C4-2B (cell line): ENCODE data around the gene CHCHD3.

ENCODE experiments used
- ZFX ChIP-seq: fragments of 450-650 bp; IDR thresholded peaks from 2 replicates; pipeline ENCODE4 v1.6.1; 2017
- TF ChIP-seq, protein P1 (sequence below): fragments of 450-650 bp; conservative IDR thresholded peaks from 2 replicates; pipeline ENCODE4 v1.5.1; 2017; ENCODE audit warnings: mild to moderate bottlenecking

DNA sequence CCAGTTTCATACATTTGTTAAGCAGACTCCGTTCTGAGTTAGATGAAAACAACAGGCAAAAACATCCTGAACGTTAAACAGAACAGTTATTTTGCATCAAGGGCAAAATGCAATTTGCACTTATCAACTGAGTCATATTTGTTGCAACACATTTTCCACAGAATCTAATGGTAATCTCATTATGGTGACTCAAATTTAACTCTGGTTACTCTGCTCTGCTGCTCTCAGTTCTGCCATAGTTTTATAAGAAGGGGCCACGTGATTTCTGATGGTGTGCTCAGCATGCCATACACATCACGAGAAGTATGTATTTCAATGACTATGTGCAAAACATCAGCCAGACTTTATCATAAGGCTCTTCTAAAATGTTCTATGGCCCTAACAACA, 148.8 kb downstream of the CHCHD3 start:
- TF ChIP-seq, protein P1, sequence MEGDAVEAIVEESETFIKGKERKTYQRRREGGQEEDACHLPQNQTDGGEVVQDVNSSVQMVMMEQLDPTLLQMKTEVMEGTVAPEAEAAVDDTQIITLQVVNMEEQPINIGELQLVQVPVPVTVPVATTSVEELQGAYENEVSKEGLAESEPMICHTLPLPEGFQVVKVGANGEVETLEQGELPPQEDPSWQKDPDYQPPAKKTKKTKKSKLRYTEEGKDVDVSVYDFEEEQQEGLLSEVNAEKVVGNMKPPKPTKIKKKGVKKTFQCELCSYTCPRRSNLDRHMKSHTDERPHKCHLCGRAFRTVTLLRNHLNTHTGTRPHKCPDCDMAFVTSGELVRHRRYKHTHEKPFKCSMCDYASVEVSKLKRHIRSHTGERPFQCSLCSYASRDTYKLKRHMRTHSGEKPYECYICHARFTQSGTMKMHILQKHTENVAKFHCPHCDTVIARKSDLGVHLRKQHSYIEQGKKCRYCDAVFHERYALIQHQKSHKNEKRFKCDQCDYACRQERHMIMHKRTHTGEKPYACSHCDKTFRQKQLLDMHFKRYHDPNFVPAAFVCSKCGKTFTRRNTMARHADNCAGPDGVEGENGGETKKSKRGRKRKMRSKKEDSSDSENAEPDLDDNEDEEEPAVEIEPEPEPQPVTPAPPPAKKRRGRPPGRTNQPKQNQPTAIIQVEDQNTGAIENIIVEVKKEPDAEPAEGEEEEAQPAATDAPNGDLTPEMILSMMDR, result no peak
- TF ChIP-seq ZFX, result no peak
